Thoracic aorta (tissue), 2 donors: ENCODE data around the gene SLC13A3. TPM values are rescaled to one million over a fixed set of nuclear protein-coding genes. Genes with fewer than 3 reads are reported as not detected.

Experiments used
- ATAC-seq: fragments of 150-250 bp; one replicate; pipeline ENCODE4 v1.8.0; 2017; ENCODE audit warnings: low read depth; ENCODE audit not compliant: insufficient number of reproducible peaks, low FRiP score
- DNase-seq: peaks from one replicate; pipeline ENCODE4 v3.0.0-alpha.2; 2020; ENCODE audit warnings: low spot score
- H3K27ac ChIP-seq, 2 donors: fragments of 200-600 bp; sonication (generic); 1 replicate in 1 of 2; 2 replicates in 1 of 2; pipeline ENCODE4 v1.5.1; 2016; ENCODE audit warnings: mild to moderate bottlenecking in 2 of 2, moderate library complexity in 2 of 2
- H3K27me3 ChIP-seq: fragments of 200-600 bp; sonication (generic); replicated peaks from 2 replicates; pipeline ENCODE4 v1.6.0; 2016; ENCODE audit warnings: mild to moderate bottlenecking; ENCODE audit not compliant: insufficient read depth
- H3K36me3 ChIP-seq: fragments of 200-600 bp; sonication (generic); one replicate; pipeline ENCODE4 v1.5.1; 2016
- H3K4me1 ChIP-seq, 2 donors: fragments of 200-600 bp; sonication (generic); 1 replicate in 1 of 2; 2 replicates in 1 of 2; pipeline versions ENCODE4 v1.5.1 to v1.6.0; 2016; ENCODE audit warnings: low read depth in 2 of 2, mild to moderate bottlenecking in 1 of 2; ENCODE audit not compliant: control insufficient read depth in 1 of 2
- H3K4me3 ChIP-seq: fragments of 200-600 bp; sonication (generic); 2 replicates; pipeline ENCODE4 v1.5.1; 2016; ENCODE audit warnings: mild to moderate bottlenecking
- H3K9me3 ChIP-seq: fragments of 200-600 bp; sonication (generic); 2 replicates; pipeline ENCODE4 v1.5.1; 2016
- total RNA-seq, 2 donors: library from RNA; depleted of rRNA; stranded (reverse); fragments of >200 nt; gene quantifications; one replicate each; pipeline versions ENCODE4 v1.1.0 to v1.2.3, GENCODE V29; 2016
- TF ChIP-seq, protein P1 (sequence below): fragments of 200-600 bp; sonication (generic); IDR thresholded peaks from one replicate; pipeline ENCODE4 v1.5.1; 2019; ENCODE audit warnings: antibody characterized with exemption

SLC13A3 gene
- total RNA-seq, 2 donors from 2014 or later = 3.2 to 4.9 TPM

DNA sequence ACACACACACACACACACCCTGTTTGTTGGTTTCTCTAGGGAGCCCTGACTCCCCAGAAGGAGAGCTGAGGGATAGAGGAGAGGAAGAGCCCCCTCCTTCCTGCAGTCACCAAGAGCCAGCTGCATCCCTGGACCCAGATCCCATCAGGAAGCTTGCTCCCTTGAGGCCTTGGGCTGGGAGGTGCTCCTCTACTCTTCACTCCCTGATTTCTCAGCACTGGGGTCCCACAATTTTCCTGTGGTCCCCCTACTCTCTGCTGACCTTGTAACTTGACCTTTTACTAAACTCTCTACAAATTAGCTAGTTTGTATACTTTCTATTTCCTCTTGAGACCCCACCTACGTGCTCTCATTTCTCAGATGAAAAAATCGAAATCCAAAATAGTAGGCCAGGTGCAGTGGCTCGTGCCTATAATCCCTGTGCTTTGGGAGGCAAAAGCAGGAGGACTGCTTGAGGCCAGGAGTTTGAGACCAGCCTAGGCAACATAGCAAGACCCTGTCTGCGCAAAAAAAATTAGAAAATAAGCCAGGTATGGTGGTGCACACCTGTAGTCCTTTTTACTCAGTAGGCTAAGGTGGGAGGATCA lies 95.8 kb downstream of the SLC13A3 start:
- no peak for DNase-seq
- no peaks in the 10 kb centered on the region for H3K36me3 ChIP-seq
- H3K4me3 ChIP-seq = no peak overlapping the region
- H3K4me1 ChIP-seq = no peaks in the 10 kb centered on the region
- no peaks in the 10 kb centered on the region for H3K9me3 ChIP-seq
- no peaks in the 10 kb centered on the region for H3K27me3 ChIP-seq
- ATAC-seq = no peak
- no peak overlapping the region for H3K27ac ChIP-seq
- TF ChIP-seq, protein P1, sequence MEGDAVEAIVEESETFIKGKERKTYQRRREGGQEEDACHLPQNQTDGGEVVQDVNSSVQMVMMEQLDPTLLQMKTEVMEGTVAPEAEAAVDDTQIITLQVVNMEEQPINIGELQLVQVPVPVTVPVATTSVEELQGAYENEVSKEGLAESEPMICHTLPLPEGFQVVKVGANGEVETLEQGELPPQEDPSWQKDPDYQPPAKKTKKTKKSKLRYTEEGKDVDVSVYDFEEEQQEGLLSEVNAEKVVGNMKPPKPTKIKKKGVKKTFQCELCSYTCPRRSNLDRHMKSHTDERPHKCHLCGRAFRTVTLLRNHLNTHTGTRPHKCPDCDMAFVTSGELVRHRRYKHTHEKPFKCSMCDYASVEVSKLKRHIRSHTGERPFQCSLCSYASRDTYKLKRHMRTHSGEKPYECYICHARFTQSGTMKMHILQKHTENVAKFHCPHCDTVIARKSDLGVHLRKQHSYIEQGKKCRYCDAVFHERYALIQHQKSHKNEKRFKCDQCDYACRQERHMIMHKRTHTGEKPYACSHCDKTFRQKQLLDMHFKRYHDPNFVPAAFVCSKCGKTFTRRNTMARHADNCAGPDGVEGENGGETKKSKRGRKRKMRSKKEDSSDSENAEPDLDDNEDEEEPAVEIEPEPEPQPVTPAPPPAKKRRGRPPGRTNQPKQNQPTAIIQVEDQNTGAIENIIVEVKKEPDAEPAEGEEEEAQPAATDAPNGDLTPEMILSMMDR = no peak

DNA sequence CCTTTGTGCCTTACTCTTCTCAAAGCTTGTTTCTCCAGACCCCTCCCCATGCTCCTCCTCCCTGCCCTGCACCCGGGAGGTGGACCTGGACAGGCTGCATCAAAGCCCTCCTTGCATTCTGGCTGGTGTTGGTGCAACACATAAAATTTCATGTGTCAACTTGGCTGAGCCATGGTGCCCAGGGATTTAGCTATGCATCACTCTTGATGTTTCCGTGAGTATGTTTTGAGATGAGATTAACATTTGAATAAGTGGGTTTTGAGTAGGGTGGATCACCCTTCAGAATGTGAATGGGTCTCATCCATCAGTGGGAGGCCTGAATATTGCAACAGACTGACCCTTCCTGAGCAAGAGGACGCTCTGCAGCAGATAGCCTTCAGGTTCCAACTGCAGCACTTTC lies 96.4 kb downstream of the SLC13A3 start:
- Histone ChIP-seq H3K27me3 (no peaks in the 10 kb centered on the region), H3K9me3 (no peaks in the 10 kb centered on the region), H3K36me3 (no peaks in the 10 kb centered on the region), H3K27ac (no peak overlapping the region), H3K4me3 (no peak overlapping the region), H3K4me1 (no peaks in the 10 kb centered on the region)
- no peak for ATAC-seq
- TF ChIP-seq, protein P1 = no peak
- no peak for DNase-seq

DNA sequence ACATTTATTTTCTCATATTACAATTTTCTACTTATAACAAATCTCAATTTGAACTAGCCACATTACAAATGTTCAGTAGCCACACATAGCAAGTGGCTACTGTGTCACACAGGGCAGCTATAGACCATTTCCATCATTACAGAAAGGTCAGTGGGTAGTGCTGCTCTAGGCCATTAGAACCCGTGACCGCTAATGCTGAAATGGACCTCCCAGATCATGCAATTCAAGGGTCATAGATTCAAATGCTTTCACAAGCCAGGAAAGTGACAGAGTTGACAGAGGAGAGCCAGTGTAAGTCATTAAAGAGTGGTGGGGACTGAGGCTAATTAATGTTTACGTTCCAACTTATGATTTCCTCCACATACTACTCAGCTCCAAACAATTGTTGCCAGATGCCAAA lies 97.3 kb downstream of the SLC13A3 start:
- Histone ChIP-seq H3K4me1 (no peaks in the 10 kb centered on the region), H3K4me3 (no peak overlapping the region), H3K27me3 (no peaks in the 10 kb centered on the region), H3K27ac (no peak overlapping the region), H3K9me3 (no peaks in the 10 kb centered on the region), H3K36me3 (no peaks in the 10 kb centered on the region)
- no peak for DNase-seq
- TF ChIP-seq, protein P1 = no peak
- ATAC-seq = no peak

DNA sequence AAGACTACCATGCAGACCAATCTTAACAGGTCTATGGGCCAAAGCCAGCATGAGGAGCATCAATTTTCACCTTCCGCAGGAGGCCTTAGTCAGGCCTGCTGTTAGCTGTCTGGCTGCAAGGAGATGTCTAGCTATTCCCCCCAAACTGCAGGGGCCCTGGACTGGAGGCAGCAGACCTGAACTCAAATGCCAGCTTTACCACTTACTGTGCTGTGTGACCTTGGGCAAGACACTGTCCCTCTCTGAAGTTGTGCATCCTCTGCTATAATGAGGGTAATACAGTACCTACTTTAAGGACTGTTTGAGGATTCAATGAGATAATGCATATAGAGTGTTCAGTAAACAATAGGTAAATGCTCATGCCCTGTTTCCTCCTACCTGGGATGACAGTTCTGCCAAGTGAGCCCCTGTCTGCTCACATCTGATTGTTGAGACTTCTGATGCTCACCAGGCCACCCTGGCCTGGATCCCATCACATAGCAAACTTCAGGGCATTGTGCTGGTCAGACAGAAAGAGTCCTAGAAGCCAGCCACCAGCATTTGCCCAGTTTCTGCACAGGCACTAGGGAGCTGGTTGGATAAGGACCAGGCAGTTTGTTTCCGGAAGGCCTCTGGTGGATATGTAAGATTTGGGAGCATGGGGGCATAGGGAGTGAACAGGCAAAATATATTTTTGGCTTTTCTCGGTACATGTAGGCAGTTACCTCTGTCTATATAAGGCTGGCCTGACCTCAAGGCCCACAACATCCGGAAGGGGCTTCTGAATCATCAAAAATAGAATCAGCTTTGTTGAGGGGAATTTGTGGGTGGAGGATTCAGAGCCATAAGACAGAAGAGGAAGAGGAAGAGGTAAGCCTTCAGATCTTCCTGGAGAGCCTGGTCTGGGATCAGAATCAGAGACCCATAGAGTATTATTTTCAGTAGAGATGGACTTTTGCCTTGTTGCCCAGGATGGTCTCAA lies 98.5 kb downstream of the SLC13A3 start:
- DNase-seq (no peak), ATAC-seq (no peak)
- H3K27me3 ChIP-seq = no peaks in the 10 kb centered on the region
- H3K9me3 ChIP-seq = no peaks in the 10 kb centered on the region
- no peaks in the 10 kb centered on the region for H3K4me1 ChIP-seq
- H3K36me3 ChIP-seq = no peaks in the 10 kb centered on the region
- H3K27ac ChIP-seq = no peak overlapping the region
- TF ChIP-seq, protein P1 = no peak
- no peak overlapping the region for H3K4me3 ChIP-seq

DNA sequence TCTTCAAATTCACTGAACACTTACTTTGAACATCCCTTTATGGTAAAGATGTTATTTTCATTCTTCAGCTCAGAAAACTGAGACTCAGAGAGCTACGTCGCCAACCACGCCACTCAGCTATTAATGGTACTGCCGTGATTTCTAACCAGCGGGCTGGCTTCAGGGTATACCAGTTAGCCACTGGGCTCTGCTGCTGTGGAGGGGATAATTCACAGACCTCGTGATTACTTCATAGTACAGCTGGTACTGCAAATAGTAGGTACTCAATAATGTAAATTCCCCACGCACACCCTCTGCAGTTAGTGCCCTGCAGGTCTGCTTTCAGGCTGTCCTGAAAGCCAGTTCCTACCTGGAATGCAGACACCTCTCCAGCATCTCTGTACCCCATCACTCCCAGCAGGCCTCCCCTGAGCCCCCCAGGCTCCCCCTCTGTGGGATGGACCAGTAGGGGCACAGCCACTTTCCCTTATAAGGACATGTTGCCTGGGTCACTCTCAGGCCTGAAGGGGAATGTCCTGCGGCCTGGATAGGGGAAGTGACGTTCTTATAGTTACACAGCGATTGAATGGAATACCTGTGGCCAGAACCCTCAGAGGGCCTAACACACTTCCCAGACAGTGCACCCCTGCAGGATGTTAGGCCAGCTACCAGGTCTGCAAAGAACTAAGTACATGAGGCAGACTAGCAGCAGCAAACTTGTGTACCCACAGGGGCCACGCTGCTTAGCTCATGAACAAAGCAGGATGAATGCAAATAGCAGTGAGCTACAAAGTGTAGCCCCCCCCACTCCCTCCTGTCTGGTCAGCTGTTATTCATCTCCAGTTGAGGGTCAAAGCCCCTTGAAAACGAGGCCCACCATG lies 99.5 kb downstream of the SLC13A3 start:
- no peaks in the 10 kb centered on the region for H3K27me3 ChIP-seq
- H3K36me3 ChIP-seq = no peaks in the 10 kb centered on the region
- H3K9me3 ChIP-seq = no peaks in the 10 kb centered on the region
- no peaks in the 10 kb centered on the region for H3K4me1 ChIP-seq
- no peak for DNase-seq
- no peak overlapping the region for H3K27ac ChIP-seq
- H3K4me3 ChIP-seq = no peak overlapping the region
- TF ChIP-seq, protein P1 = no peak
- ATAC-seq = no peak
